ENCODE results near the gene SLC17A9. TPM values are rescaled to one million over a fixed set of nuclear protein-coding genes. Genes with fewer than 3 reads are reported as not detected.

Gene SLC17A9
- total and polyA plus RNA-seq, 11 donors: 0.16 to 6.6 (median 0.85) TPM

DNA sequence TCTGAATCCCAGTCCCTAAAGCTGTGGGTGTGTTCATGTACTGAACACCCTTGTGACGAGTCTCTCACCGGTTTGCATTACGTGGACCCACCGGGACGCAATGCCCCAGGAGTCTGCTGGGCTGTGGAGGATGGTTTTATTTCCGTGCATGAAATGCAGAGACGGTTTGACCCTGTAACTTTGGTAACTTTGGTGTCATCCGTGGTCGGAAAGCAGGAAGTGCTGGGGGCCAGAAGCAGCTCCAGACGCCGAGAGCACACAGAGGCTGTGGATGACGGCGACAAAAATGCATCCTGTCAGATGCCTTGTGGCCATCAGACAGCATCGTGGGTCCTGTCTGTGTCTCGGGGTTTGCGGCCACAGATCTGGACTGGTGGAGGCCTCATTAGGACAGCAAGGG is 47.1 kb downstream of the SLC17A9 start:
- intact Hi-C loops (cut with DNase I): loop anchor here in 1 of 10 donors (10.0 kb wide), 1 partner anchor 335 kb away; no protein-coding TSS in a partner anchor
- peaks cover 14 to 93% (median 58%) of the 10 kb centered on the region in 9 donors for H3K27me3 ChIP-seq
- no peaks in the 10 kb centered on the region for H3K9me3 ChIP-seq
- WGBS, 4 donors: 70 to 86% (median 79%) methylated on average over 10 to 16 of the region's 16 CpGs
- ATAC-seq (no peak), DNase-seq (no peak)
- H3K27ac ChIP-seq: no peak overlapping the region
- no peak overlapping the region for H3K4me3 ChIP-seq
- peaks cover 0 to under 1% (median 0%) of the 10 kb centered on the region in 12 donors for H3K4me1 ChIP-seq
- H3K36me3 ChIP-seq: no peaks in the 10 kb centered on the region
- no peak for TF ChIP-seq POLR2A (IDR thresholded peaks at IDR 0.05)
- TF ChIP-seq, protein P1, sequence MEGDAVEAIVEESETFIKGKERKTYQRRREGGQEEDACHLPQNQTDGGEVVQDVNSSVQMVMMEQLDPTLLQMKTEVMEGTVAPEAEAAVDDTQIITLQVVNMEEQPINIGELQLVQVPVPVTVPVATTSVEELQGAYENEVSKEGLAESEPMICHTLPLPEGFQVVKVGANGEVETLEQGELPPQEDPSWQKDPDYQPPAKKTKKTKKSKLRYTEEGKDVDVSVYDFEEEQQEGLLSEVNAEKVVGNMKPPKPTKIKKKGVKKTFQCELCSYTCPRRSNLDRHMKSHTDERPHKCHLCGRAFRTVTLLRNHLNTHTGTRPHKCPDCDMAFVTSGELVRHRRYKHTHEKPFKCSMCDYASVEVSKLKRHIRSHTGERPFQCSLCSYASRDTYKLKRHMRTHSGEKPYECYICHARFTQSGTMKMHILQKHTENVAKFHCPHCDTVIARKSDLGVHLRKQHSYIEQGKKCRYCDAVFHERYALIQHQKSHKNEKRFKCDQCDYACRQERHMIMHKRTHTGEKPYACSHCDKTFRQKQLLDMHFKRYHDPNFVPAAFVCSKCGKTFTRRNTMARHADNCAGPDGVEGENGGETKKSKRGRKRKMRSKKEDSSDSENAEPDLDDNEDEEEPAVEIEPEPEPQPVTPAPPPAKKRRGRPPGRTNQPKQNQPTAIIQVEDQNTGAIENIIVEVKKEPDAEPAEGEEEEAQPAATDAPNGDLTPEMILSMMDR (IDR thresholded peaks at IDR 0.05): no peak

GRCh38 chr20:63000036-63000435 is 47.5 kb downstream of the SLC17A9 start:
- no peak overlapping the region for H3K27ac ChIP-seq
- ATAC-seq (no peak), DNase-seq (no peak)
- TF ChIP-seq POLR2A (IDR thresholded peaks at IDR 0.05): no peak
- H3K36me3 ChIP-seq: no peaks in the 10 kb centered on the region
- intact Hi-C loops (cut with DNase I): loop anchor here in 3 of 10 donors (10.0 kb wide), 2 partner anchors 95 to 325 kb away; no protein-coding TSS in a partner anchor
- H3K27me3 ChIP-seq: peaks cover 18 to 94% (median 63%) of the 10 kb centered on the region in 9 donors
- no peak overlapping the region for H3K4me3 ChIP-seq
- no peaks in the 10 kb centered on the region for H3K9me3 ChIP-seq
- 84 to 88% (median 88%) methylated on average over 14 of the region's 14 CpGs for WGBS, 4 donors
- H3K4me1 ChIP-seq: peaks cover 0 to 5% (median 0%) of the 10 kb centered on the region in 12 donors

DNA sequence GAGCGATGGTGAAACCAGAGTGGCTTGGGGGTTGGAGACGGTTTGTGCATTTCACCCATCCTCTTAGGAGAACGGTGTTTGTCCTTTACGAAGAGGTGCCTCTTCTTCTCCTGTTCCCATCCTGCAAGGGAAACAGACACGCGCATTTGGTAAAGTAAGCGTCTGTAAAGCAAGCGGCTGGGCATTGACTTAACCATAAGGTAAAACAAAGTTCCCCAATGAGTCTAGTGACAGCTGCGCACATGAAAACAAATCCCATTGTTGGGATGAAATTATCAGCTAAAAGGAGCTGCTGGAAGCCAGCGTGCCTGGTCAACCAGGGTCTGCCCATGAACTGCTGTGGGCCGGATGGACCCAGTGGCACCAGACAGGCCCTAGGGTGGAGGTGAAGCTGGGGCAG is 48.4 kb downstream of the SLC17A9 start:
- H3K36me3 ChIP-seq: no peaks in the 10 kb centered on the region
- no peak for TF ChIP-seq POLR2A (IDR thresholded peaks at IDR 0.05)
- TF ChIP-seq, protein P1 (IDR thresholded peaks at IDR 0.05): no peak
- ATAC-seq (no peak), DNase-seq (no peak)
- 41 to 72% (median 57%) methylated on average over 11 of the region's 11 CpGs for WGBS, 4 donors
- intact Hi-C loops (cut with DNase I): loop anchor here in 3 of 10 donors (10.0 kb wide), 2 partner anchors 96 to 326 kb away; no protein-coding TSS in a partner anchor
- no peak overlapping the region for H3K27ac ChIP-seq
- H3K9me3 ChIP-seq: no peaks in the 10 kb centered on the region
- no peak overlapping the region for H3K4me3 ChIP-seq
- H3K4me1 ChIP-seq: peaks cover 0 to 10% (median 0%) of the 10 kb centered on the region in 12 donors
- peaks cover 27 to 94% (median 72%) of the 10 kb centered on the region in 9 donors for H3K27me3 ChIP-seq

GRCh38 chr20:63002511-63002910 is 50.0 kb downstream of the SLC17A9 start:
- intact Hi-C loops (cut with DNase I): loop anchor here in 3 of 10 donors (10.0 kb wide), 2 partner anchors 98 to 328 kb away; no protein-coding TSS in a partner anchor
- Histone ChIP-seq H3K27me3 (peaks cover 42 to 100% (median 85%) of the 10 kb centered on the region in 9 donors), H3K27ac (no peak overlapping the region), H3K36me3 (no peaks in the 10 kb centered on the region), H3K9me3 (no peaks in the 10 kb centered on the region), H3K4me3 (no peak overlapping the region), H3K4me1 (peaks cover 0 to 25% (median 8%) of the 10 kb centered on the region in 12 donors)
- WGBS, 4 donors: 77 to 80% (median 79%) methylated on average over 11 of the region's 11 CpGs
- DNase-seq (no peak), ATAC-seq (no peak)
- no peak for TF ChIP-seq POLR2A (IDR thresholded peaks at IDR 0.05)

- ATAC-seq: no peak
- 13 to 31% (median 17%) methylated on average over 13 of the region's 13 CpGs for WGBS, 4 donors
- no peak overlapping the region for H3K27ac ChIP-seq
- peaks cover 0 to 35% (median 9%) of the 10 kb centered on the region in 12 donors for H3K4me1 ChIP-seq
- H3K9me3 ChIP-seq: no peaks in the 10 kb centered on the region
- no peak for DNase-seq
- no peak overlapping the region for H3K4me3 ChIP-seq
- peaks cover 52 to 100% (median 90%) of the 10 kb centered on the region in 9 donors for H3K27me3 ChIP-seq
- no peaks in the 10 kb centered on the region for H3K36me3 ChIP-seq
- intact Hi-C loops (cut with DNase I): loop anchor here in 3 of 10 donors (10.0 kb wide), 2 partner anchors 99 to 329 kb away; no protein-coding TSS in a partner anchor
- no peak for TF ChIP-seq POLR2A (IDR thresholded peaks at IDR 0.05)
- TF ChIP-seq, protein P1 (IDR thresholded peaks at IDR 0.05): no peak
Observed at GRCh38 chr20:63003546-63003945, 51.0 kb downstream of the SLC17A9 start.

Measured in heart left ventricle (tissue), 16 donors.